B cell (primary cell): Measurements from ENCODE around the gene PPP2R2C. TPM values are rescaled to one million over a fixed set of nuclear protein-coding genes. Genes with fewer than 3 reads are reported as not detected.

Experiments used
- ATAC-seq: fragments of 200-7000 bp; cut with Tn5 transposase; one replicate; pipeline ENCODE4 v1.10.0; 2021; ENCODE audit warnings: low read depth, mild to moderate bottlenecking, moderate number of reproducible peaks, moderate library complexity
- CTCF ChIA-PET: fragments of 350-600 bp; sonication (Branson Sonifier 250); formaldehyde crosslinking; loops from one replicate; lab custom pipeline; 2021; ENCODE audit warnings: antibody characterized with exemption, inconsistent platforms; lab: Charles Lee
- POLR2A ChIA-PET: fragments of 350-600 bp; sonication (Branson Sonifier 250); formaldehyde crosslinking; loops from one replicate; lab custom pipeline; 2021; ENCODE audit warnings: antibody characterized with exemption; lab: Charles Lee
- DNase-seq: peaks from one replicate; pipeline ENCODE4 v3.0.0; 2013
- H2AFZ ChIP-seq: 2 replicates; pipeline ENCODE4 v1.6.1; 2012; ENCODE audit warnings: mild to moderate bottlenecking, low read depth, low read length; ENCODE audit not compliant: insufficient read depth, poor library complexity, severe bottlenecking
- H3K27ac ChIP-seq, 2 donors: 1 replicate in 1 of 2; 2 replicates in 1 of 2; pipeline ENCODE4 v1.5.1; 2012 to 2013; ENCODE audit warnings: low read length in 2 of 2, mild to moderate bottlenecking in 2 of 2, moderate library complexity in 1 of 2
- H3K27me3 ChIP-seq, 4 experiments: fragments of 200-600 bp in 1 of 4; sonication (generic) in 1 of 4; replicated peaks in 1 of 4; 1 replicate in 2 of 4; 2 replicates in 2 of 4; pipeline versions ENCODE4 v1.6.1 to v1.7.0; 2013 to 2016; ENCODE audit warnings: low read length in 3 of 4, mild to moderate bottlenecking in 2 of 4, mixed read lengths in 1 of 4, moderate library complexity in 1 of 4; ENCODE audit not compliant: insufficient read depth in 4 of 4, control insufficient read depth in 3 of 4; ENCODE audit errors: control extremely low read depth in 1 of 4
- H3K36me3 ChIP-seq, 2 experiments: replicated peaks in 1 of 2; 1 replicate in 1 of 2; 2 replicates in 1 of 2; pipeline versions ENCODE4 v1.6.1 to v1.7.1; 2013; ENCODE audit warnings: low read length in 1 of 2; ENCODE audit not compliant: insufficient read depth in 2 of 2, control insufficient read depth in 1 of 2; ENCODE audit errors: control extremely low read depth in 1 of 2, extremely low read depth in 1 of 2
- H3K4me1 ChIP-seq, 2 donors: fragments of 200-600 bp in 1 of 2; sonication (generic) in 1 of 2; 1 replicate in 1 of 2; 2 replicates in 1 of 2; pipeline versions ENCODE4 v1.5.1 to v1.6.1; 2013 to 2017; ENCODE audit warnings: low read length in 2 of 2; ENCODE audit not compliant: control insufficient read depth in 2 of 2, insufficient read depth in 2 of 2
- H3K4me2 ChIP-seq: replicated peaks from 2 replicates; pipeline ENCODE3; 2012; ENCODE audit warnings: mild to moderate bottlenecking, low read depth, low read length; ENCODE audit not compliant: poor library complexity, severe bottlenecking
- H3K4me3 ChIP-seq, 5 experiments: fragments of 200-600 bp in 1 of 5; sonication (generic) in 1 of 5; 1 replicate in 3 of 5; 2 replicates in 2 of 5; pipeline versions ENCODE4 v1.5.1 to v1.7.0; 2011 to 2016; ENCODE audit warnings: low read length in 4 of 5, mild to moderate bottlenecking in 4 of 5, low read depth in 2 of 5, control low read depth in 1 of 5, moderate library complexity in 1 of 5; ENCODE audit not compliant: insufficient read depth in 1 of 5; ENCODE audit errors: control extremely low read depth in 1 of 5, extremely low read depth in 1 of 5
- H3K79me2 ChIP-seq: fragments of 200-600 bp; sonication (generic); one replicate; pipeline ENCODE4 v1.6.0; 2016; ENCODE audit warnings: low read length; ENCODE audit not compliant: control insufficient read depth, insufficient read depth
- H3K9ac ChIP-seq: fragments of 200-600 bp; sonication (generic); 2 replicates; pipeline ENCODE4 v1.6.1; 2017; ENCODE audit warnings: mild to moderate bottlenecking, low read length, moderate library complexity
- H3K9me3 ChIP-seq, 3 donors: one replicate each; pipeline versions ENCODE4 v1.6.1 to v1.7.1; 2013; ENCODE audit warnings: low read length in 2 of 3; ENCODE audit not compliant: control insufficient read depth in 2 of 3, insufficient read depth in 1 of 3; ENCODE audit errors: control extremely low read depth in 1 of 3
- H4K20me1 ChIP-seq: 2 replicates; pipeline ENCODE4 v1.6.0; 2012; ENCODE audit warnings: mild to moderate bottlenecking, low read length; ENCODE audit not compliant: insufficient read depth, control insufficient read depth, poor library complexity, severe bottlenecking
- H3K27ac Mint-ChIP-seq: one replicate; pipeline ENCODE4 v1.8.0; 2021; ENCODE audit warnings: mixed read lengths
- H3K27me3 Mint-ChIP-seq: one replicate; pipeline ENCODE4 v1.8.0; 2021; ENCODE audit warnings: mixed read lengths
- H3K4me1 Mint-ChIP-seq: one replicate; pipeline ENCODE4 v1.8.0; 2021; ENCODE audit warnings: mixed read lengths
- H3K4me3 Mint-ChIP-seq: one replicate; pipeline ENCODE4 v1.8.0; 2021; ENCODE audit warnings: mixed read lengths
- H3K9me3 Mint-ChIP-seq: one replicate; pipeline ENCODE4 v1.8.0; 2022; ENCODE audit warnings: mixed read lengths; ENCODE audit not compliant: insufficient read depth
- EZH2 ChIP-seq: IDR thresholded peaks from 2 replicates; pipeline ENCODE4 v1.6.1; 2012; ENCODE audit warnings: borderline replicate concordance, low read depth, mild to moderate bottlenecking, moderate library complexity, low read length; ENCODE audit not compliant: insufficient read depth, poor library complexity, severe bottlenecking
- WGBS: methylation state at CpG from one replicate; pipeline ENCODE4 v1.1.5; 2013; ENCODE audit warnings: missing lambda C conversion rate; ENCODE audit not compliant: insufficient coverage; 5-methylcytosine and 5-hydroxymethylcytosine counted together
- intact Hi-C: fragments of 100-400 bp; cut with micrococcal nuclease; formaldehyde crosslinking; loops from one replicate; pipeline ENCODE4 v1.10.0; 2022
- polyA plus RNA-seq: library from polyadenylated mRNA; depleted of rRNA; stranded (reverse); fragments of >200 nt; gene quantifications from 2 replicates; pipeline ENCODE4 v1.2.3, GENCODE V29; 2012
- total RNA-seq, 2 donors: library from RNA; stranded (reverse); fragments of 120-200 nt in 1 of 2; gene quantifications; 1 replicate in 1 of 2; 2 replicates in 1 of 2; pipeline versions ENCODE4 v1.2.3 to v1.2.4, GENCODE V29; 2013 to 2022
- TF ChIP-seq, protein P1 (sequence below): fragments of 200-600 bp; IDR thresholded peaks from one replicate; pipeline ENCODE4 v1.8.0; 2022; ENCODE audit warnings: antibody characterized with exemption, mild to moderate bottlenecking

Gene PPP2R2C
- total and polyA plus RNA-seq, 2 donors (not counting 1 experiment from before 2014, with no cell fraction given), result not detected

GRCh38 chr4:6394671-6395081 lies 77.7 kb downstream of the PPP2R2C start:
- no peak overlapping the region for H3K4me2 ChIP-seq
- H3K4me1 Mint-ChIP-seq, result no peaks in the 10 kb centered on the region
- no peak for TF ChIP-seq EZH2
- TF ChIP-seq, protein P1, sequence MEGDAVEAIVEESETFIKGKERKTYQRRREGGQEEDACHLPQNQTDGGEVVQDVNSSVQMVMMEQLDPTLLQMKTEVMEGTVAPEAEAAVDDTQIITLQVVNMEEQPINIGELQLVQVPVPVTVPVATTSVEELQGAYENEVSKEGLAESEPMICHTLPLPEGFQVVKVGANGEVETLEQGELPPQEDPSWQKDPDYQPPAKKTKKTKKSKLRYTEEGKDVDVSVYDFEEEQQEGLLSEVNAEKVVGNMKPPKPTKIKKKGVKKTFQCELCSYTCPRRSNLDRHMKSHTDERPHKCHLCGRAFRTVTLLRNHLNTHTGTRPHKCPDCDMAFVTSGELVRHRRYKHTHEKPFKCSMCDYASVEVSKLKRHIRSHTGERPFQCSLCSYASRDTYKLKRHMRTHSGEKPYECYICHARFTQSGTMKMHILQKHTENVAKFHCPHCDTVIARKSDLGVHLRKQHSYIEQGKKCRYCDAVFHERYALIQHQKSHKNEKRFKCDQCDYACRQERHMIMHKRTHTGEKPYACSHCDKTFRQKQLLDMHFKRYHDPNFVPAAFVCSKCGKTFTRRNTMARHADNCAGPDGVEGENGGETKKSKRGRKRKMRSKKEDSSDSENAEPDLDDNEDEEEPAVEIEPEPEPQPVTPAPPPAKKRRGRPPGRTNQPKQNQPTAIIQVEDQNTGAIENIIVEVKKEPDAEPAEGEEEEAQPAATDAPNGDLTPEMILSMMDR, result no peak
- POLR2A ChIA-PET, result no interaction called here
- H3K27ac ChIP-seq, result no peak overlapping the region
- H3K27me3 ChIP-seq, result no peaks in the 10 kb centered on the region
- H3K36me3 ChIP-seq, result no peaks in the 10 kb centered on the region
- H3K9me3 ChIP-seq, result peaks cover 0 to 6% (median 0%) of the 10 kb centered on the region in 3 donors
- no peak overlapping the region for H3K27ac Mint-ChIP-seq
- ATAC-seq, result no peak
- no peak overlapping the region for H3K4me3 ChIP-seq
- no peaks in the 10 kb centered on the region for H4K20me1 ChIP-seq
- no peaks in the 10 kb centered on the region for H3K4me1 ChIP-seq
- H3K4me3 Mint-ChIP-seq, result no peak overlapping the region
- intact Hi-C loops, result no loop called here
- CTCF ChIA-PET, result no interaction called here
- H2AFZ ChIP-seq, result no peak overlapping the region
- H3K9ac ChIP-seq, result no peak overlapping the region
- no peak for DNase-seq
- no peaks in the 10 kb centered on the region for H3K79me2 ChIP-seq
- no peaks in the 10 kb centered on the region for H3K9me3 Mint-ChIP-seq
- 96% methylated on average over 11 of the region's 11 CpGs for WGBS
- H3K27me3 Mint-ChIP-seq, result peaks cover 16% of the 10 kb centered on the region

DNA sequence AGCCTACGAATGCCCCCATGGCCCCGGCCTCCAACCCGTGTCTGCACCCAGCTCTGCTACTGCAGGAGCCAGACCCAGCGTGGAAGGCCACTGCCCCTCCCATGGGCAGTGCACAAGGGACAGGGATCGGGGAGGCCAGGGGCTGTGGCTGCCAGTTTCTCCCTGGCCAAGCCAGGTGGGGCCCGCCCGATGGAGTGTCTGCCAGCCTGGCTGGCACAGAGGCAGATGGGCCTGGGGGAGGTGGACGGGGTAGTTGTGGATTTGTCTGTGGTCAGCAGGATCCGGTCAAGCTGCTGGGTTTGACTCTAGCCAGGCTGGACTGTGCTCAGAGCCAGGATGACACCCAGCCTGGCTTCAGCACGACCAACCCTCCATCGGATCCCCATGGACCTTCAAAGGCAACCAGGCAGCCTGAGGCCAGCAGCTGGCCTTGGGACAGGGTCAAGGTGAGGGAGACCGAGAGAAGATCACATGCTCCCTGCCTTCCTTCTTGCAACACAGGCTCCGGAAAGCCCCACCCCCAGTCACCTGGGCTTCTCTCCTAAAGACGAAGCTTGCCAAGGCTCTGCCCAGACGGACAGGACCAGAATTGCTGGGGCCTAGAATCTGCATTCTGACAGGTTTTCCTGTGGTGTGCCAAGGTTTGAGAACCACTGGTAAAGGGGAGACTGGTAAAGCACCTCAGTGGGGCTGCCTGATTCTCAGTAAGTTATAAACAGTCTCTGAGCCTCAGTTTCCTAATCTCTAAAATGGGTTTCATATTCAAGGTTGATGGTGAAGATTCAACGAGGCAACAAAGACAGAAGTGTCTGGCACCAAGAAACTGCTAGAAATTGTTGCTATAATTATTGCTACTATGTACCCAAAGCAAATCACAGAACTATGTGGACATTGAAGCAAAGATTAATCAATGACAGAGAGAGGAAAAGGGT lies 78.6 kb downstream of the PPP2R2C start:
- Mint-ChIP-seq H3K9me3 (no peaks in the 10 kb centered on the region), H3K27ac (no peak overlapping the region), H3K4me1 (no peaks in the 10 kb centered on the region), H3K4me3 (no peak overlapping the region), H3K27me3 (peaks cover 19% of the 10 kb centered on the region)
- Histone ChIP-seq H4K20me1 (no peaks in the 10 kb centered on the region), H3K9ac (no peak overlapping the region), H3K9me3 (peaks cover 0 to 11% (median 0%) of the 10 kb centered on the region in 3 donors), H2AFZ (no peak overlapping the region), H3K36me3 (no peaks in the 10 kb centered on the region), H3K27ac (no peak overlapping the region), H3K27me3 (no peaks in the 10 kb centered on the region), H3K4me2 (no peak overlapping the region), H3K4me3 (no peak overlapping the region), H3K4me1 (no peaks in the 10 kb centered on the region), H3K79me2 (no peaks in the 10 kb centered on the region)
- ChIA-PET POLR2A (no interaction called here), CTCF (no interaction called here)
- intact Hi-C loops, result no loop called here
- no peak for ATAC-seq
- TF ChIP-seq EZH2, result no peak
- TF ChIP-seq, protein P1, result no peak
- DNase-seq, result no peak
- 88% methylated on average over 13 of the region's 16 CpGs for WGBS
